Mesodermal cell (in vitro differentiated cells): ENCODE data around the gene MAEA.
"Not testable (repeated sequence)": the region's sequence is repeated elsewhere in the genome, so short reads cannot be mapped to it uniquely, and the experiment has no call there.

Experiments used
- H3K27ac ChIP-seq: 2 replicates; pipeline ENCODE4 v1.7.0; 2013; ENCODE audit warnings: mild to moderate bottlenecking, low read depth, low read length, moderate library complexity; ENCODE audit not compliant: severe bottlenecking
- H3K36me3 ChIP-seq: 2 replicates; pipeline ENCODE4 v1.7.1; 2013; ENCODE audit warnings: mild to moderate bottlenecking, low read length, moderate library complexity; ENCODE audit not compliant: control insufficient read depth, insufficient read depth
- H3K4me1 ChIP-seq: one replicate; pipeline ENCODE4 v1.7.1; 2013; ENCODE audit warnings: mild to moderate bottlenecking, low read length; ENCODE audit not compliant: insufficient read depth, control insufficient read depth, poor library complexity, severe bottlenecking
- H3K4me3 ChIP-seq: 2 replicates; pipeline ENCODE4 v1.7.0; 2013; ENCODE audit warnings: low read length, control low read depth, mild to moderate bottlenecking; ENCODE audit not compliant: insufficient read depth, poor library complexity, severe bottlenecking; ENCODE audit errors: extremely low read depth
- H3K9me3 ChIP-seq: 2 replicates; pipeline ENCODE4 v1.7.1; 2013; ENCODE audit warnings: mild to moderate bottlenecking, low read length, moderate library complexity; ENCODE audit not compliant: control insufficient read depth
- WGBS, 2 experiments: methylation state at CpG; one replicate each; pipeline ENCODE4 v1.1.5; 2013; ENCODE audit warnings: missing lambda C conversion rate in 2 of 2; ENCODE audit not compliant: insufficient coverage in 2 of 2; 5-methylcytosine and 5-hydroxymethylcytosine counted together

The MAEA gene

GRCh38 chr4:1316537-1317168 is 27.0 kb downstream of the MAEA start:
- 92 to 98% methylated on average over 7 to 9 of the region's 16 CpGs for WGBS, 2 experiments
- H3K4me3 ChIP-seq, result no peak overlapping the region

GRCh38 chr4:1317177-1318045 is 27.7 kb downstream of the MAEA start:
- Histone ChIP-seq H3K4me3 (no peak overlapping the region), H3K36me3 (peaks cover 95% of the 10 kb centered on the region), H3K27ac (no peak overlapping the region), H3K9me3 (no peaks in the 10 kb centered on the region), H3K4me1 (peaks cover 4% of the 10 kb centered on the region)
- 94 to 98% methylated on average over 23 to 26 of the region's 29 CpGs for WGBS, 2 experiments

More at GRCh38 chr4:1316537-1317168, 27.0 kb downstream of the MAEA start:
- Histone ChIP-seq H3K27ac (no peak overlapping the region), H3K4me1 (no peaks in the 10 kb centered on the region), H3K9me3 (no peaks in the 10 kb centered on the region), H3K36me3 (peaks cover 95% of the 10 kb centered on the region)

- 96 to 100% methylated on average over 12 to 13 of the region's 13 CpGs for WGBS, 2 experiments
- Histone ChIP-seq H3K36me3 (peaks cover 95% of the 10 kb centered on the region), H3K27ac (no peak overlapping the region), H3K4me1 (peaks cover 9% of the 10 kb centered on the region), H3K4me3 (no peak overlapping the region), H3K9me3 (no peaks in the 10 kb centered on the region)
Measured at GRCh38 chr4:1318046-1318375, 28.3 kb downstream of the MAEA start.

GRCh38 chr4:1318488-1319213 is 29.0 kb downstream of the MAEA start:
- Histone ChIP-seq H3K4me1 (peaks cover 16% of the 10 kb centered on the region), H3K36me3 (peaks cover 95% of the 10 kb centered on the region), H3K4me3 (no peak overlapping the region), H3K9me3 (no peaks in the 10 kb centered on the region), H3K27ac (no peak overlapping the region)
- WGBS, 2 experiments, result 91 to 93% methylated on average over 15 to 16 of the region's 18 CpGs

- no peaks in the 10 kb centered on the region for H3K9me3 ChIP-seq
- H3K4me3 ChIP-seq, result no peak overlapping the region
- WGBS, 2 experiments, result 94 to 97% methylated on average over 11 to 12 of the region's 13 CpGs
- H3K4me1 ChIP-seq, result peaks cover 22% of the 10 kb centered on the region
- peaks cover 86% of the 10 kb centered on the region for H3K36me3 ChIP-seq
- no peak overlapping the region for H3K27ac ChIP-seq
Measured at GRCh38 chr4:1321486-1321885, 31.8 kb downstream of the MAEA start.

- Histone ChIP-seq H3K9me3 (no peaks in the 10 kb centered on the region), H3K4me1 (peaks cover 22% of the 10 kb centered on the region), H3K27ac (no peak overlapping the region), H3K4me3 (no peak overlapping the region), H3K36me3 (peaks cover 87% of the 10 kb centered on the region)
- 94 to 96% methylated on average over 15 to 18 of the region's 18 CpGs for WGBS, 2 experiments
Measured at GRCh38 chr4:1321946-1322650, 32.4 kb downstream of the MAEA start.

GRCh38 chr4:1323280-1323634 is 33.6 kb downstream of the MAEA start:
- Histone ChIP-seq H3K36me3 (peaks cover 86% of the 10 kb centered on the region), H3K4me1 (peaks cover 22% of the 10 kb centered on the region), H3K9me3 (no peaks in the 10 kb centered on the region), H3K27ac (peak overlapping the region; percentile 96), H3K4me3 (no peak overlapping the region)
- 99 to 100% methylated on average over 4 to 7 of the region's 8 CpGs for WGBS, 2 experiments

GRCh38 chr4:1323635-1324442 is 34.1 kb downstream of the MAEA start:
- Histone ChIP-seq H3K4me3 (no peak overlapping the region), H3K36me3 (peaks cover 86% of the 10 kb centered on the region), H3K4me1 (peaks cover 22% of the 10 kb centered on the region), H3K27ac (peak overlapping the region; percentile 96), H3K9me3 (no peaks in the 10 kb centered on the region)
- 89 to 95% methylated on average over 7 to 10 of the region's 11 CpGs for WGBS, 2 experiments

- H3K27ac ChIP-seq, result peak overlapping the region; percentile 96
- H3K4me1 ChIP-seq, result peaks cover 22% of the 10 kb centered on the region
- 95% methylated on average over 18 to 20 of the region's 20 CpGs for WGBS, 2 experiments
- H3K9me3 ChIP-seq, H3K4me3 ChIP-seq: not testable (repeated sequence)
- peaks cover 86% of the 10 kb centered on the region for H3K36me3 ChIP-seq
Measured at GRCh38 chr4:1324443-1325175, 34.9 kb downstream of the MAEA start.
